Measurements from ENCODE around the gene ANKMY1. TPM values are rescaled to one million over a fixed set of nuclear protein-coding genes. Genes with fewer than 3 reads are reported as not detected.

The ANKMY1 gene
- total and polyA plus RNA-seq, 12 donors = 1.9 to 15.6 (median 5.3) TPM

DNA sequence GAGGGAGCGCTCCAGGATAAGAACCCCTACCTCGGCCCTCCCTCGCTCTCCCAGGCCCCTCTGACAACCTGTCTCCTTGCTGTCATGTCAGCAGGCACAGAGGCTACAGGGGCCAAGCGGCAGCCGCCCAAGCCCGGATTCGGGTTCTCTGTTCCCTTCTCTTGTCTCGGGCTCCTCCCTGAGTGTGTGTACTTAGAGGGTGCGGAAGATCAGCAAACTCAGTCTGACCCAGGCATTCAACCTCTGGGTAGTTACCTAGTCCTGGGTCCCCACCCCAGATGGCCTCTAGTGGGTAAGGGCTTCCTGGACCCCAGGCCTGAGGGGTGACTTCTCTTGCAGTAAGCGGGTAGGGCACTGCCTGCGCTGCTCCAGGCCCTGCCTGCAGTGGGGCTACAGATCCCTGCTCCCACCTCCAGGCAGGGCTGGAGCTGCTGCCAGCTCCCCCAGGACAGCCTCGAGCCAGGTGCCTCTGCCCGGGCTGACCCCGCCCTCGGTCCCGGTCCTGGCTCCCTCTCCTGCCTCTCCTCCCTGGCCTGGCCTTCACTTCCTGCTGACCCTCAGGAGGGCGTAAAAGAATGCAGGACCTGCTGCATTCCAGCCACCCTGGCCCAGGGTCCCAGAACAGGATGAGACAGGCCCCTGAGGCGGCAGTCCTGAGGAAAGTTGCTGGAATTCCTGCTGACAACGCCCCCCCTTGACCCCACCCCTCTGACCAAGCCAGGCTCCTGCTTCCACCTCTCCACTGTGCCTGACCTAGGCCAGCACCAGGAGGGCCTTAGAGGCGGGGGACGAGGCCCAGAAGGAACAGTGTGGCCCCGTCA is 100.4 kb downstream of the ANKMY1 start:
- peak in 1 of 8 donors; percentile 16 for ATAC-seq
- no peak overlapping the region for H3K27ac ChIP-seq

DNA sequence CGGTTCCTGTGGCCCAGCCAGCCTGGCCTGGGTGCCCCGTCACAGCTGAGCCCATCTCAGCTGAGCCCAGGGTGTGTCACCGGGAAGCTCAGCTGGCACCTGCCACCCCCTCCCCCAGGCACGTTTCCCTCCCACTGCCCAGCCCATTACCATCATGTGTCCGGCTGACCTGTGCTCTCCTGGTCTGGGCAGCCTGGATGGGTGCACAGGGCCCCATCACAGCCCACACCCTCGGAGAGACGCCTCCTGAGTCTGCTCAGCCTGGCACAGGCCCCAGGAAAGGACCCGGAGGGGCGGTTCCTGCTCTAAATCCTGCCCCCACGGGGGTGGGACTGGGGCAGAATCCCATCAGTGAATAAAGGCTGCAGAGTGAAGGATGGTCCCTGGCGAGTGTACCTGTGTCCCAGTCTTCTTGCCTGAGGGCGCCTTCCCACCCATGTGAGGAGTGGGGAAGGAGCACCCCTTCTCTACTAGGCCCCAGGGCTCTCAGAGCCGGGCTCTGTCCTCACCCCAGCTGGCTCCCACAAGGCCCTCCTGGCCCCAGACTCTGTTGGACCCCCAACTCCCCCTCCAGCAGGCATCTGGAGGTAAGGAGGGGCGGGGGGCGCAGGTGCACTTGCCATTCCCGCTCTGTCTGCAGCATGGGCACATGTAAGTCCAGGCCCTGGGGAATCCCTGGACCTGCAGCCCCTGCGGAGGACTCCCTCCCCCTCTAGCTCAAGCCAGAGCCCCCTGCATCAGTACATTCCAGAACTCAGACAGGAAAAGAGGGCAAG is 101.2 kb downstream of the ANKMY1 start:
- peaks cover 11 to 58% (median 28%) of the 10 kb centered on the region in 9 donors for H3K4me1 ChIP-seq

More for the DNA sequence above, 100.4 kb downstream of the ANKMY1 start:
- peak in 1 of 2 donors; percentile 13 for DNase-seq
- peaks cover 6 to 50% (median 21%) of the 10 kb centered on the region in 9 donors for H3K4me1 ChIP-seq
- H3K27me3 ChIP-seq = peaks cover 0 to 37% (median 18%) of the 10 kb centered on the region in 7 donors
- intact Hi-C loops (cut with DNase I) = no loop called here
- WGBS, 2 donors = 62 to 65% methylated on average over 22 of the region's 22 CpGs
- TF ChIP-seq, protein P1, sequence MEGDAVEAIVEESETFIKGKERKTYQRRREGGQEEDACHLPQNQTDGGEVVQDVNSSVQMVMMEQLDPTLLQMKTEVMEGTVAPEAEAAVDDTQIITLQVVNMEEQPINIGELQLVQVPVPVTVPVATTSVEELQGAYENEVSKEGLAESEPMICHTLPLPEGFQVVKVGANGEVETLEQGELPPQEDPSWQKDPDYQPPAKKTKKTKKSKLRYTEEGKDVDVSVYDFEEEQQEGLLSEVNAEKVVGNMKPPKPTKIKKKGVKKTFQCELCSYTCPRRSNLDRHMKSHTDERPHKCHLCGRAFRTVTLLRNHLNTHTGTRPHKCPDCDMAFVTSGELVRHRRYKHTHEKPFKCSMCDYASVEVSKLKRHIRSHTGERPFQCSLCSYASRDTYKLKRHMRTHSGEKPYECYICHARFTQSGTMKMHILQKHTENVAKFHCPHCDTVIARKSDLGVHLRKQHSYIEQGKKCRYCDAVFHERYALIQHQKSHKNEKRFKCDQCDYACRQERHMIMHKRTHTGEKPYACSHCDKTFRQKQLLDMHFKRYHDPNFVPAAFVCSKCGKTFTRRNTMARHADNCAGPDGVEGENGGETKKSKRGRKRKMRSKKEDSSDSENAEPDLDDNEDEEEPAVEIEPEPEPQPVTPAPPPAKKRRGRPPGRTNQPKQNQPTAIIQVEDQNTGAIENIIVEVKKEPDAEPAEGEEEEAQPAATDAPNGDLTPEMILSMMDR (IDR thresholded peaks at IDR 0.05) = no peak
- peaks cover 0 to 7% (median 0%) of the 10 kb centered on the region in 9 donors for H3K36me3 ChIP-seq
- H3K4me3 ChIP-seq = no peak overlapping the region
- no peaks in the 10 kb centered on the region for H3K9me3 ChIP-seq

DNA sequence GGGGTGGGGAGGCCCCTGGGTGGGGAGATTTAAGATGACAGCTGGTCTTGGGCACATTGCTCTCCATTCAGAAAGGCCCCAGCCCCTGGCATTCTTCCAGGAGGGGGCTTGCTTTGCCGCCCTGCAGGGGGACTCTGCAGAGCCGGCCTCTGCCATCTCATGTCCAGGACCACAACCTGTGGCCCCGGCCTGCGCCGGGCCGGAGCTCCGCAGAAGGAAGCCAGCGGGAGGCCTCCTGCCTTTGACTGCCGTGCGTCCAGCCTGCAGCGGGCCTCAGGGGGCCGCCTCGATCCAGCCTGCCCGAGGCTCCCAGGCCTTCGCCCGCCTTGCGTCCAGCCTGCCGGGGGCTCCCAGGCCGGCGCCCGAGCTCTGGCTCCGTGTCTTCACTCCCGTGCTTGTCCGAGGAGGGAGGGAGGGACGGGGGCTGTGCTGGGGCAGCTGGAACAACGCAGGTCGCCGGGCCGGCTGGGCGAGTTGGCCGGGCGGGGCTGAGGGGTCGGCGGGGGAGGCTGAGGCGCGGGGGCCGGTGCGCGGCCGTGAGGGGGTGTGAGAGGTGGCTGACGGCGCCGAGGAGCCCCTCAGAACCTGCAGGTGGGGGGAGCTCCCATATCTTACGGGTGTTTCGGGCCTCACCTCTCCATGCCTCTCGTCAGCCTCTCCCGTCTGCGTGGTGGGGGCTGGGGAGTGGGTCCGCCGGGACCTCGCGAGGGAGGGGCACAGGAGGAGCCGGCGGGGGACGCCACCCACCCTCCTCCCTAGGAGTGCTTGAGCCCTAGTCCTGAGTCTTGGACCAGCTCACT is 101.9 kb downstream of the ANKMY1 start:
- Histone ChIP-seq H3K36me3 (no peaks in the 10 kb centered on the region), H3K27me3 (peaks cover 0 to 53% (median 28%) of the 10 kb centered on the region in 7 donors), H3K4me1 (peaks cover 14 to 66% (median 35%) of the 10 kb centered on the region in 9 donors), H3K4me3 (peak overlapping the region in 4 of 10 donors; percentile 1 to 38 (median 16)), H3K27ac (no peak overlapping the region), H3K9me3 (no peaks in the 10 kb centered on the region)
- WGBS, 2 donors = 22 to 38% methylated on average over 48 to 55 of the region's 55 CpGs
- DNase-seq (peak in 1 of 2 donors; percentile 28), ATAC-seq (no peak)
- intact Hi-C loops (cut with DNase I) = no loop called here
- TF ChIP-seq, protein P1 (IDR thresholded peaks at IDR 0.05) = no peak

More for the DNA sequence above, 101.2 kb downstream of the ANKMY1 start:
- DNase-seq (peak in 1 of 2 donors; percentile 11), ATAC-seq (no peak)
- Histone ChIP-seq H3K36me3 (peaks cover 0 to 3% (median 0%) of the 10 kb centered on the region in 9 donors), H3K27me3 (peaks cover 0 to 45% (median 22%) of the 10 kb centered on the region in 7 donors), H3K27ac (no peak overlapping the region), H3K4me3 (no peak overlapping the region), H3K9me3 (no peaks in the 10 kb centered on the region)
- TF ChIP-seq, protein P1 (IDR thresholded peaks at IDR 0.05) = no peak
- 66 to 70% methylated on average over 17 of the region's 17 CpGs for WGBS, 2 donors
- intact Hi-C loops (cut with DNase I) = no loop called here
